Left forelimb (tissue), 1 donor: ENCODE data around the gene TRIP13.

ENCODE experiments used
- DNase-seq: peaks from one replicate; pipeline ENCODE4 v3.0.0-alpha.2; 2018; ENCODE audit warnings: low spot score

TRIP13 gene

GRCh38 chr5:953535-954449 is 61.1 kb downstream of the TRIP13 start:
- DNase-seq: peak; percentile 41

DNA sequence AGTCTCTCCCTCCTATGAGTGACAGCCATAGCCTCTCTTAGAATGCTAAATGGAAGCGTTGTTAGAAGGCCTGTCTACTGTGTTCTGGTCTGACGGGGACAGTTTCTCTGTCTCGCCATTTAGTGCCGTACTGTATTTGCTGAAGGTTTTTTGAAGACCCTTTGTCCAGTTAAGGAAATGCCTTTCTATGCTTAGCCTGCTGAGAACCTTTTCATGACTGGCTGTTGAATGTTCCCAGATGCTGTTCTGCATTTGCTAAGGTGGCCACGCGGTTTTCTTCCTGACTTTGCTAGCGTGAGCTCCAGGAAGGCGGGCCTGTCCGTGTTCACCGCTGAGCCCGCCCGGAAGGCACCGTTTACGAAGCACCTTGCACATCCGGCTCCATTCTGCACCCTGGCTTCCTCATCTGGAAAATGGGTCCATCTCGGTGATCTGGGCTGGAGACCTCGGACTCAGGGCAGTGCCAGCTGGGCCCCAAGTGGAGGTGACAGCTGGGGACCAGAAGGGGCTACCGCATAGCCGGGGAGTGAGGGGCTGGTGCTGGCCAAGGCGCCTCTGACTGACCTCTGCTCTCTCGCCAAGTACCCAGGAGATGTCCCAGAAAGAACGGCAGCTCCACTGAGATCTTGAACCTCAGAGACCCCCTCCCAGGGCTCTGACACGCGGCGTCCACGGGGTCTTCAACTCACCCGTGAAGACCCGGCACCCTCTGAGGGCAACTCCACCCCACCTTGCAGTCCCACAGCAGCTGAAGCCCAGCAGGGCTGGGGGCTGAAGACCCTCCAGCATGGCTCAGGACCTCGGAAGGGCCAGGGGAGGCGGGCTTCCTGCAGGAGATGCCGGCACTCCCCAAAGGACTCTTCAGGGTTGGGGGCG is 63.4 kb downstream of the TRIP13 start:
- DNase-seq: no peak

- no peak for DNase-seq
These were observed 64.5 kb downstream of the TRIP13 start for GRCh38 chr5:956941-957747.

- DNase-seq: no peak
These were observed 65.2 kb downstream of the TRIP13 start for GRCh38 chr5:957748-958485.

GRCh38 chr5:958701-959571 is 66.3 kb downstream of the TRIP13 start:
- no peak for DNase-seq

- DNase-seq: no peak
These were observed 67.2 kb downstream of the TRIP13 start for GRCh38 chr5:959581-960531.

- DNase-seq: no peak
These were observed 67.9 kb downstream of the TRIP13 start for GRCh38 chr5:960551-960950.

DNA sequence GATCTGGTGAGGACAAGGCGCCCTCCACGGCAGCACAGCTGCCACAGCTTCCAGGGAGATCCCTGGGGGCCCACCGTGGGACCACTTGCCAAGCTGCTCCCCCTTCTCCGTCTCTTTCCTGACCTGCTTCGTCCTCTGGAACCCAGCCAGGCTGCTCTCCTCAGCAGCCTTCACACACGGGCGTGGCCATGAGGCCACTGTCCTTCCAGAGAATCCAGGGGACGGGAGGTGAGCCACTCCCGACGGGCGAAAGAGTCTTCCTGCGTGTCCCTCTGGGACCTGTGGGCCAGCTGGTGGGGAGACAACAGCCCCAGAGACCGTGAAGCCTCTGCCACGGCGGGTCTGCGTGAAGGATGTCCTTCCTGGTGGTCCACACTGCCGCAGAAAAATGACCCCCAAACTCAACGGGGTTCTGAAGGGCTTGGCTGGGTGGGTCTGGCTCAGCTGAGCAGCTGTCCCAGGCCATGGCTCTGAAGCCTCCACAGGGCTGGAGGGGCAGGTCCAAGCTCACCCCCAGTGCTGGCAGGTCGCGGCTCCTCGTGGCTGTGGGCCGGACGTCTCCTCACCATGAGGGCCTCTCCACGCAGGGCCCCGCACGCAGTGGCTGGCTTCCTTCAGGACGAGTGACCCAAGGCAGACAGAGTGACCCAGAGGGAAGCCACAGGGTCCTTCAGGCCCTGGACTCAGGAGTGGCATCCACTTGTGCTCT is 68.5 kb downstream of the TRIP13 start:
- DNase-seq: peak; percentile 62

DNA sequence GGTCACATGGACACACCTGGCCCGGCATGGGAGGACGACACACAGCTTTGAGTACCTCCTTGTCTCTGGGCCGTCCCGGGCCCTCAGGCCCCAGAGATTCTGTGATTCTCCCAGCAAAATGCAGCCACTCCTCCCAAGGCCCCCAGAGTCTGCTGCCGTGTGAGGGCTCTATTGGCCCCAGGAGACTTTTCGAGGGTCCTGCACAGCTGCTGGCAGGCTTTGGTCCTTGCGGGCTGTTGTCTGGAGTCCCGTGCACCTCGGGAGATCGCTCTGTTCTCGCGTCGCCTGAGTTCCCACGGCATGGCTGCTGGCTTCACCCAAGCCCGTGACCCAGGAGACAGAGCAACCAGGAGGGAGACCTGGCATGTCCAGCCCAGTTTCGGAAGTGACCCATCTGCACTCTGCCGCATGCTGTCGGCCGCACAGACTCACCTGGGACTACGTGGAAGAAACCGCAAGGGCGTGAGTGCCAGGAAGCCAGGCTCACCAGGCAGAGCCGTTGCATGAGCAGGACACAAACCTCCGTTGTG is 69.1 kb downstream of the TRIP13 start:
- DNase-seq: no peak

DNA sequence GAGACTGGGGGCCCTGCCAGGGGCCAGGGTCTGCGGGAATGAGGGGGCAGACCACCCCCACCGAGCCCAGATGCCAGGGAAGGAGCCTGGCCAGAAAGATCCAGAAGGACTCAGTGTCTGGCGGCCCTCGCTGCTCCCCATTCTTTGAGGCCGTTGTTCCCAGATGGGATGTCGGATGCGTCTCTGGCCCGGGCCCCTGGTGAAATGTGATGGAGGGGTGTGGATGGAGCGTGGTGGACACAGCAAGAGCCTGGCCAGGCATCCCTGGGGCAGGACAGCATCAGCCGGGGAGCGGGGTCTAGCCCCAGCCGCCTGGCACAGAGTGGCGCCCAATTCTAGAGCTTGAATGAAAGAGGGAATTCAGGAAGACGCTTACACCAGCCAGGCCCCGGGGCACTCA is 69.7 kb downstream of the TRIP13 start:
- DNase-seq: no peak

- DNase-seq: no peak
These were observed 70.1 kb downstream of the TRIP13 start for GRCh38 chr5:962801-963200.

- no peak for DNase-seq
These were observed 70.6 kb downstream of the TRIP13 start for GRCh38 chr5:963310-963672.

DNA sequence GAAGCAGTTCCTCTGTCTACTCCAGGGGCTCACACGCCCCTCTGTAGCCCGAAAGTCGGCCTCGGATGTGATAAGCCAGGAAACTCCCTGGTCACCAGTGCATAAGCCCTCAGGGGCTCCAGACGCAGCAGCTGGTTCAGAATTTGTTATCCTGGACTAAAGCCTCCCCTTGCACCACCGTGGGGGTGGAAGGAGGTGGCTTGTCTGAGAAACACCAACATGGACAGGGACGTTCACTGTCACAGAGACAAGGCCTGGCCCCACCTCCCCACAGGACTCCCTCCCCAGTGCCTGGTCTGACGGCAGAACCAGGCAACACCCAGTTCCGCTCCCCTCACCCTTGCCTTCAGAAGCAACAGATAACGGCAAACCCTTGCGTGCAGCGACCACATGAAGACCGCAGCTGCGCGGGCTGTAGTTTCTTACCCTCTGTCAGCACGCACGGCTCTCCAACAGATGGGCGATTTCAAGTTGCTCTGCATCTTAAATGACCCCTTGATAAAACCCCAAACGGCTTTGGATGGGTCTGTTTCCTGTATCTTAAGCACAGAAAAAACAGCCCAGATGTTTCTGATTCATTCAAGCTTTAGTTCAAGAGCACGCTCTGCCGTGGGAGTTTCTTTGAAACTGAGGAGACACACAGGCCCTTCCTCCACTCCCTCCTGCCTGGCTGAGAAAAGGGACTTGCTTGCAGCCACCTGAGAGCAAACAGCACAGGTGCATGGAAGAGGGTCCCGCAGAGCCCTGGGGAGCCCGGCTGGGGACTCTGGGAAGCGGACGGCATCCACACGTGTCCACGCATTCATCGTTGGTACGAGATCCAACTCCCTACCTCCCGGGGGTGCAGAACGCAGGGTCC is 71.2 kb downstream of the TRIP13 start:
- DNase-seq: no peak

DNA sequence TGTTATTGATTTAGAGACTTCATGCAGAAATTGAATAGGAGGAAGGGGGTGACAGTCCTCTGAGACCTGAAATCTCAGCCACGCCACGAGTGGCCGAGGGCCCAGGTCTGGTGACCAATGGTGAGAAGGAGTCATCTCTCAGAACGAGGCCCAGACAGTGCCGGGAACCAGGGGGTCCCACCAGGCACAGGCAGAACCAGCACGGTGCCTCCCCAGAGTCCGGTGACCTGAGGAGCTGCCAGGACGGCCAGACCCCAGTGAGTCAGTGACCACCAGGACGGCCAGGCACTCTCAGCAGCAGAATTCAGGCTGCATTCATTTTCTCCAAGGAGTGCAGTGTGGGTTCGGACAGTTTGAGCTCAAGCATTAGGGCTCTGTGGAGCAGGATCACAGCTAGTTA is 72.1 kb downstream of the TRIP13 start:
- no peak for DNase-seq

- no peak for DNase-seq
These were observed 73.1 kb downstream of the TRIP13 start for GRCh38 chr5:965604-966344.

- DNase-seq: no peak
These were observed 73.6 kb downstream of the TRIP13 start for GRCh38 chr5:966345-966710.

DNA sequence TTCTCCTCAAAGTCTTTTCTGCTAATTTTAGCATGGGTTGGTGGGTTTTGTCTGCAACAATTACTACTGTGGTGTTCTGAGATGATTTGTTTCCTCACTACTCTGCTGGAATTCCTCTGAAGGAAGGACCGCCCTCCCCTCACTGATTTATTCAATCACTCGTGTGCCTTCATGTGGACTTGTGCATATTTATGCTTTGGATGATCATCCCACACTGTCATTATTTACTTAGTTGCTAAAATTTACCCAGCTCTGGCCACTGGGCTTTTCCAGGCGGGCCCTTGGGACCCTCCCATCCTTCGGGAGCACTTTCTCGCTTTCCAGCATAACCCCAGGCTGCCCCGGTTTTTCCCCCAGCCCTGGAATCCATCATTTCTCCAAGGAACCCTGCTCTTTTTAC is 74.3 kb downstream of the TRIP13 start:
- DNase-seq: no peak
